Epithelial cell of prostate (primary cell): Measurements from ENCODE around the gene C11orf52.
"Not testable (repeated sequence)": the region's sequence is repeated elsewhere in the genome, so short reads cannot be mapped to it uniquely, and the experiment has no call there.

Experiments
- DNase-seq: peaks from one replicate; pipeline ENCODE4 v3.0.0-alpha.2; 2011; ENCODE audit warnings: low read depth, low spot score
- H3K27ac ChIP-seq: fragments of 450-650 bp; 2 replicates; pipeline ENCODE4 v1.5.1; 2017; ENCODE audit warnings: mild to moderate bottlenecking

C11orf52 gene

GRCh38 chr11:111911563-111912401, 6.9 kb upstream of the C11orf52 start, which contains the start of gene CRYAB:
Gene CRYAB, minus strand, starts transcription at chr11:111911770. Its CDS starts 46 bp downstream, at chr11:111911724.
- DNase-seq: peak; percentile 97
- H3K27ac ChIP-seq: peak within 1 kb of the TSS; percentile 65

GRCh38 chr11:111912535-111912934, 6.2 kb upstream of the C11orf52 start, which contains the start of gene HSPB2:
Gene HSPB2, plus strand, starts transcription at chr11:111912734. Its CDS starts 96 bp downstream, at chr11:111912830.
- DNase-seq: no peak
- peak within 1 kb of the TSS; percentile 65 for H3K27ac ChIP-seq

DNA sequence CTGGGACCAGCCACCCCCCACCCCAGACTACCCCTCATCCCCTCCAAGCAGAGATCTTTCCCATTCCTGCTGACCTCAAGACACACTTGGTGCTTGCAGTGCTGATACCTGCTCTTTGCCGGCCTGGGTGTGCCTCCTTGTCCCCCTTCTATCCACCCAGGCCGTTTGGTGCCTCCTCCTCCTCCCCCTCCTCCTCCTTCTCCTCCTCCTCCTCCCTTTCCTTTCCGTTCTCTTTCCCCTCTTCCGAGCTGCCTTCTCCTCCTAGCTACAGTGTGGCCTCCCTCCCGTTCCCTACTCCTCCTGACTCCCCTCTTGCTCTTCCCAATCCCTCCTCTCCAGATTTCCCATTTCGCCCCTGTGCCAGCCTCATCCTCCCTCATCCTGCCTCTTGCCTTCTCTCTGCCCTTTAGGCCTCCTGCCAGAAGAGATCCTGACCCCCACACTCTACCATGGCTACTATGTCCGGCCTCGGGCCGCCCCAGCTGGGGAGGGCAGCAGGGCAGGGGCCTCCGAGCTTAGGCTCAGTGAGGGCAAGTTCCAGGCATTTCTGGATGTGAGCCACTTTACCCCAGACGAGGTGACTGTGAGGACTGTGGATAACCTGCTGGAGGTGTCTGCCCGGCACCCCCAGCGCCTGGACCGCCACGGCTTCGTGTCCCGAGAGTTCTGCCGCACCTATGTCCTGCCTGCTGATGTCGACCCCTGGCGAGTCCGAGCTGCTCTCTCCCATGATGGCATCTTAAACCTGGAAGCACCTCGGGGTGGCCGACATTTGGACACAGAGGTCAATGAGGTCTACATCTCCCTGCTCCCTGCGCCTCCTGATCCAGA, 5.5 kb upstream of the C11orf52 start:
- no peak for DNase-seq
- H3K27ac ChIP-seq: no peak overlapping the region

DNA sequence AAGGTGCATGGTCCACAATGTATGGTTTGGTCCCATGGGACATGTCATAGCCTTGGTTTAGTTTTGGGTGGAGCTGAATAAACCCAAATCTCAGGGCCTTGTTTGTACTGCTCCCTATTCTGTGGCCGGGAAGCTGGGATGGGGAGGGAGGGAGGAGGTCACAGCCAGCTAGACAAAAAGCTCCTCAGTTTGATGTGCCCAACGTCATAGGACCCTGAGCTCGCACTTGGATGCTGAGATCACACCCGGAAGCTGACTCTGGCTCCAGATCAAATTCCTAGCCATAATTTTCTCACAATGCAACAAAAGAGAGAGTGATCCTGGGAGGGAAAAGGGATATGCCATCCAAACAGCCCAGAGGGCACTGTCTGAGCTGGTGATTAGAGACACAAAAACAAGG, 4.7 kb upstream of the C11orf52 start:
- DNase-seq: no peak
- H3K27ac ChIP-seq: no peak overlapping the region

DNA sequence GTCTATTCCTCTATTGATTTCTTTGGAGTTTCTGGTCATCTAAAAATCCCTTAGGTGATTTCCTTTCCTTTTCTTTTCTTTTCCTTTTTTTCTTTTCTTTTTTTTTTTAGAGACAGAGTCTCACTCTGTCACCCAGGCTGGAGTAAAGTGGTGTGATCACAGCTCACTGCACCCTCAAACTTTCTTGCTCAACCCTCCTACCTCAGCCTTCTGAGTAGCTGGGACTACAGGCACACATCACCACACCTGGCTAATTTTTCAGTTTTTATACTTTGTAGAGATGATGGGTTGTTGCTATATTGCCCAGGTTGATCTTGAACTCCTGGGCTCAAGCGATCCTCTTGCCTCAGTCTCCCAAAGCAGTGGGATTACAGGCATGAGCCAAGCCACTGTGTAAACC, 1.9 kb upstream of the C11orf52 start:
- no peak for DNase-seq
- no peak overlapping the region for H3K27ac ChIP-seq

DNA sequence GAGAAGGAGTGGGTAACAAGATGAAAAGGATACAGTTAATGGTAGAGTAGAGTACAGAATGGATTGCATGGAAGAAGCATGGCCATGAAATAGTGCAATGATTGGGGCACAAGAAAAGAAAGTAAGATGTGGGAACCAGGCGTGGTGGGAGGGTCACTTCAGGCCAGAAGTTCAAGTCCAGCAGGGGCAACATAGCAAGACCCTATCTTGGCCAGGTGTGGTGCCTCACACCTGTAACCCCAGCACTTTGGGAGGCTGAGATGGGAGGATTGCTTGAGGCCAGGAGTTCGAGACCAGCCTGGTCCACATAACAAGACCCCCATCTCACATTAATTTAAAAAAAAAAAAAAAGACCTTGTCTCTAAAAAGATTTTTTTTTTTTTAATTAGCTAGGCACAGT, 1.4 kb upstream of the C11orf52 start:
- no peak for DNase-seq
- no peak overlapping the region for H3K27ac ChIP-seq

DNA sequence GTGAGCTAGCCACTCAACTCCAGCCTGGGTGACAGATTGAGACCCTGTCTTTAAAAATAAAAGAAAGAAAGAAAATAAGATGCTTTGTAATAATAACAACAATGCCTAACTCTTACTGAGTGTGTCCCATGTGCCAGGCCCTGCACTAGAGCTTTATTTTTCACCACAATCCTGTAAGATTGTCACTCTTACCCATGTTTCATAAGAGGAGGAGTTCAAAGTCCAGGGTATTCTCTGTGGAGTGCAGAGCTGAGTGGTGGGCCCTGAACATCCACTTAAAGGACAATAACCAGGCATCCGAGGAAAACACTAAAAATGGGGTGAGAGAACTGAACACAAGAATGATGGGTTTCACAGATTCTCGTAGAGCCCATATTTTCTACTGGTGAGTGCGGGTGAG, 925 bp upstream of the C11orf52 start:
- H3K27ac ChIP-seq: no peak overlapping the region
- DNase-seq: no peak

GRCh38 chr11:111920908-111921307, 2.2 kb downstream of the C11orf52 start:
- DNase-seq: no peak
- H3K27ac ChIP-seq: no peak overlapping the region

DNA sequence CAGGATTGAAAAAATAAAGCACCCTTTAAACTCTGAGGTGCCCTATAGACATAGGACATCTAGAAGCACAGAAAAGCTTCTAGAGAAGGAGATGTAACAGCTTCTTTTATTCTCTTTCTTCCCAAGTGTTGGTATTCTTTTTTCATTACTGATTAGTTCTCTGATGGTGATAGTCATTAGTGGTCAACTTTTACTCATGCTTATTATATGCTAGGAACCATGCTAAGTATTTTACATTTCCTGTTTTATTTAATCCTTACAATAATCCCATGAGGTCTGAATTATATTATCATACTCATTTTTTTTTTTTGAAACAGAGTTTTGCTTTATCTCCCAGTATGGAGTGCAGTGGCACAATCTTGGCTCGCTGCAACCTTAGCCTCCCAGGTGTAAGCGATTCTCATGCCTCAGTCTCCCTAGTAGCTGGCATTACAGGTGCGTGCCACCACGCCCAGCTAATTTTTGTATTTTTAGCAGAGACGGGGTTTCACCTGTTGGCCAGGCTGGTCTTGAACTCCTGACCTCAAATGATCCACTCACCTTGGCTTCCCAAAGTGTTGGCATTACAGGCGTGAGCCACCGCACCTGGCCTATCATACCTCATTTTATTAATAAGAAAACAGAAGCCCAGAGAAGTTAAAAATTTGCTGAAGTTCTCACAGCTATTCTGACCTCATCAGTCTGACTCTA, 3.0 kb downstream of the C11orf52 start:
- H3K27ac ChIP-seq: no peak overlapping the region
- no peak for DNase-seq

DNA sequence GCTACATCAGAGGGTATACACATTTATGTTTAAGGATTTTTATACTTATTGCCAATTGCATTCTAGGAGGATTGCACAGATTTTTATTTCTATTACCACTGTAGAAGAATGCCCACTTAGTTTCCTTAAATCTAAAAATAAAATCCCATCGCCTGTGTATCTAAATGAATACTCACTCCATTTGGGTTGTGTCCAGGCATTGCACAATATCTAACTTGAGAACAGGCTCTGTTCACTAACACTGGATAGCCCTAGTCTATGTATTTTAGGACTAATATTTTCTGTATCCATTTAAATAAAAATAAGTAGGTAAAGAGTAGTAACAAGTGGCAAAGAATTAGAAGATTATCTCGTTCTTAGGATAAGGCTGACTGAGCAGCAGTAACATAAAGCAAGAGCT, 4.1 kb downstream of the C11orf52 start:
- DNase-seq: no peak
- H3K27ac ChIP-seq: no peak overlapping the region

DNA sequence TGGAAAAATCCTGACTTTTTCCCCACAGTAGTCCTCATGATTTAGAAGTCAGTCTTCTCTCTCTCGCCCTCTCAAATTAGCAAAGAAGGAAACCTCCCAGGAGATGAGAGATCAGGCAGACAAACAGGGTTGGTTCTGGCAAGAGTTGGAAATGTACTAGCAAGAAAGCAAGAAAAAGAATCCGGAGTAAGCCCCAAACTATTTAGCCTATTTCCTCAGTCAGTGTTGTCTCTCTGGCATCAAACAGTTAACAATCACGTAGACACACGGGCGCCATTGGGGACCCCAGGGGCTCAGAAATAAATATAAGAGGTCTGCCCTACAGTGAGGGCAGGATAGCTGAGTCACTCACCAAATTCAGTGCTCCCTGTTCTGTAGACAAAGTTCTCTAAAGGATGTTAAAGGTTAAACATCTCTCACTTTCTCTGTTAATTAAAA, 4.7 kb downstream of the C11orf52 start:
- no peak overlapping the region for H3K27ac ChIP-seq
- no peak for DNase-seq

DNA sequence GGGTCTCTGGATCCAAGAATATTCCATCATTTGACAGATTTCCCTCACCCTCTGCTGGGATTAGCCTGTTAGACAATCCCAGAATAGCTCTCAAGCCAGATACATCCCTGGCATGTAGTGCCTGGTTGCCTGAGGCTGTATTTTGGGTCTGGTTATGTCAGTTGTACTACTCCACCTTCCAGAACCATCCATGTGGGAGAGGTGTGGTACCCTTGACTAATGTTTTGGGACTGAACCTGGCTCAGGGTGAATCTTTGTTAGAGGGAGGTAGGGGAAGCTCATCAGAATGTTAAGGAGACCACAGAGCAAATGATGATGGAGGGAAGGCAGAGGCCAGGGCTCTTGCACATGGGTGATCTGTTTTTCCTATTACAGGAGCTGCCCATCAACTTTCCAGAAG, 5.2 kb downstream of the C11orf52 start:
- no peak overlapping the region for H3K27ac ChIP-seq
- no peak for DNase-seq

GRCh38 chr11:111925953-111926352, 7.2 kb downstream of the C11orf52 start:
- peak overlapping the region; percentile 73 for H3K27ac ChIP-seq
- DNase-seq: no peak

GRCh38 chr11:111926505-111927391, 8.0 kb downstream of the C11orf52 start:
- peak overlapping the region; percentile 73 for H3K27ac ChIP-seq
- DNase-seq: peak; percentile 83

DNA sequence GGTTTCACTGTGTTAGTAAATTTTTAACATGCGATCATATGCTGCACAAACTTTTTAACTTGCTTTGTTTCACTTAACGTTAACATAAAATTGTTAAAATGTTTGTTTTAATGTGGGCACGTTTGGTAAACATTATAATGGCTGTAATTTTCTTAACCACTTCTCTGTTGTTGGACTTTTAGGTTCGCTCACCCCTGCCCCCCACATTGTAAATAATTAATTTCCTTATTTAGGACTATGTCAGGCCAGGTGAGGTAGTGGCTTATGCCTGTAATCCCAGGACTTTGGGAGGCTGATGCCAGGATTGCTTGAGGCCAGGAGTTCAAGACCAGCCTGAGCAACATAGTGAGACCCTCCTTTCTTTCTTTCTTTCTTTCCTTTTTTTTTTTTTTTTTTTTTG, 11.8 kb downstream of the C11orf52 start:
- DNase-seq: no peak
- no peak overlapping the region for H3K27ac ChIP-seq

DNA sequence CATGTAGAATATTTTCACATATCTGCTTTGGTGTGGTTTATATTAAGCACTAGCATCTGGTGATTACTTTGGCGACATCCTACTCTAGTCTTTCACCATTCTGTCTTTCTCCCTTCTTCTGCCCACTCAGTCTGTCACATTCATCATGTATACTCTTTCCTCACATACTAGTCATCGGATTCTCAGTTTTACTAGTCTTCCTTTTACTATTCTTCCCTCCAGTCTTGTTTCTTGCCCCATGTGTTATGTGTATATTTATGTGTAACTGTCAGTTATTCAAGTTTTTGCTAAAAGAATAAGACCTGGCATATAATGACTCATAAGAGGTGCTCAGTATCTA, 13.9 kb downstream of the C11orf52 start:
- no peak for DNase-seq
- no peak overlapping the region for H3K27ac ChIP-seq

GRCh38 chr11:111933176-111933575, 14.5 kb downstream of the C11orf52 start:
- DNase-seq, H3K27ac ChIP-seq: not testable (repeated sequence)

GRCh38 chr11:111933872-111934271, 15.2 kb downstream of the C11orf52 start:
- H3K27ac ChIP-seq: no peak overlapping the region
- DNase-seq: no peak

GRCh38 chr11:111934306-111934705, 15.6 kb downstream of the C11orf52 start:
- DNase-seq: no peak
- no peak overlapping the region for H3K27ac ChIP-seq
